GM19467 (cell line): ENCODE results near the gene MTF2.

Source experiments
- ATAC-seq: cut with Tn5 transposase; IDR thresholded peaks from one replicate; pipeline ENCODE4 v1.9.1; 2021; ENCODE audit warnings: mild to moderate bottlenecking, moderate library complexity; ENCODE audit not compliant: unreplicated experiment

The MTF2 gene

GRCh38 chr1:93082313-93082712 lies 3.2 kb downstream of the MTF2 start:
- ATAC-seq = no peak

GRCh38 chr1:93083979-93084378 lies 4.9 kb downstream of the MTF2 start:
- ATAC-seq = no peak

GRCh38 chr1:93087532-93087931 lies 8.4 kb downstream of the MTF2 start:
- ATAC-seq = no peak

- no peak for ATAC-seq
Observed at GRCh38 chr1:93093332-93094006, 14.4 kb downstream of the MTF2 start.

GRCh38 chr1:93095804-93096585 lies 16.9 kb downstream of the MTF2 start:
- ATAC-seq = no peak

GRCh38 chr1:93102142-93102541 lies 23.1 kb downstream of the MTF2 start:
- ATAC-seq = no peak

- ATAC-seq = no peak
Observed at GRCh38 chr1:93106226-93106625, 27.1 kb downstream of the MTF2 start.

GRCh38 chr1:93107395-93107794 lies 28.3 kb downstream of the MTF2 start:
- ATAC-seq = no peak

- no peak for ATAC-seq
Observed at GRCh38 chr1:93108335-93108734, 29.3 kb downstream of the MTF2 start.

GRCh38 chr1:93109578-93109977 lies 30.5 kb downstream of the MTF2 start:
- no peak for ATAC-seq

GRCh38 chr1:93111065-93111464 lies 32.0 kb downstream of the MTF2 start:
- ATAC-seq = no peak

GRCh38 chr1:93111561-93111960 lies 32.5 kb downstream of the MTF2 start:
- ATAC-seq = no peak

GRCh38 chr1:93113127-93113526 lies 34.0 kb downstream of the MTF2 start:
- no peak for ATAC-seq

- no peak for ATAC-seq
Observed at GRCh38 chr1:93114391-93114790, 35.3 kb downstream of the MTF2 start.

GRCh38 chr1:93120614-93121013 lies 41.5 kb downstream of the MTF2 start:
- ATAC-seq = no peak

GRCh38 chr1:93123201-93123783 lies 44.2 kb downstream of the MTF2 start:
- no peak for ATAC-seq

- no peak for ATAC-seq
Observed at GRCh38 chr1:93124556-93125355, 45.7 kb downstream of the MTF2 start.

- ATAC-seq = no peak
Observed at GRCh38 chr1:93129507-93130099, 50.5 kb downstream of the MTF2 start.

GRCh38 chr1:93132638-93133037 lies 53.6 kb downstream of the MTF2 start:
- no peak for ATAC-seq

- ATAC-seq = no peak
Observed at GRCh38 chr1:93136445-93136844, 57.4 kb downstream of the MTF2 start.
